NCI-H1105 (cell line): ENCODE measurements around the gene RGS1.

Experiments
- DNase-seq: peaks from one replicate; lab custom pipeline; 2025; lab: John Stamatoyannopoulos, UW

Gene RGS1

DNA sequence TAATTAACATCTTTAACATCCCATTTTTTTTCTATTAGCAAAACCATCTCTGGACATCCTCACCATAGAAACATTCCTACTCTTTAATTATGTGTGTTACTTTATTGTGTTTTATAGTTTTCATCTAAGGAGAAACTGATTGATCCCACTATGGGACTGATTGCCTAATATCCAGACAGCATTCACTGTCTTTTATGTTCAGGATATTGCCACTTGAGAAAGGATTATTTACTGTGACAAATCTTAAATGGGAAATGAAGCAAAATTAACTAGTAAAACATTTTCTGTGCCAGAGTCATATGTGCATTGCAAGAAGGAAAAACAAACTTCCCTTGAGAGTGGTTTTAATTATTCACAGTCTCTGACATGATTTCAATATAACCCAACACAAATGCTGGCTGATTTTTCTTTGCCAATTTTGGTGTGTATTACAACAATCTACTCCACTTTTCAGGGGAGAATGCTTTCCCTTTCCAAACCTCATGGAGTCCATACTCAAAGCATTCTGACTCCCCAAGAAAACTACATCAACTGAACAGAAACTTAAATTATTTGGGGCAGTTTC lies 44.6 kb downstream of the RGS1 start:
- DNase-seq = no peak

DNA sequence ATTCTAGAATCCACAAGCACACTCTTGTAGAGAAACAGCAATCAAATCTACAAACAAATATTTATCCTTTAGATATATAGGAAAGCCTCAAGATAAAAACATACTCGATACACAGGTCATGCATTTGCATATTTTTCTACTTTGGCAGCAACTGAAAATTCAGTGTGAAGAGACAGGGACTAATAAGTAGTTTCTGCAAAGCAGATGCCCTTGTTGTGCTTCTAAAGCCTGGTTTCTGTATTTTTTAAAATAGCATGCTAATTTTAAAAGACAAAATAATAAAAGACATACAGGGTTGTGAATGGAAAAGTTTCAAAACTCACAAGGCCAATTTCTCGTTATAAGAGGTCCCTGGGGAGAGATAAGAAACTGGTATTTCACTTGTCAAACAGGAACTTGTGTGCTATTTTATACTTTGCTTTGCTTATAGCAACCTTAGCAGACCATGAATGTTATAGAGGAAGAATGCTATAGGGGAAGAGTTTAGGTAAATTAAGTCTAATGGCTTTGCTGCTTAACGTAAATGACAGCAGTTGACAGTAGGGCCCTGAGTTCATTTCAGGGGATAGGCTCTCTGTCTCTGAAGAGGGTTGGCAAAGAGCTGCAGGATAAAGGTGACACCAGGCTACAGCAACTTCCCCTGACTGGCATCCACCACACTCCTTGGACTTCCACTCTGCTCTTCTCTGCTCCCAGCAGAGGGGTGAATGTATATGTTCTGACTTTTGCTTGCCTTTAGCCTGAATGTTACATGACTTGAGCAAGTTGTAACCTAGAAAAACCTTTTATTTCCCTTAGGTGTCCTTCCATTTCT lies 51.0 kb downstream of the RGS1 start:
- no peak for DNase-seq

DNA sequence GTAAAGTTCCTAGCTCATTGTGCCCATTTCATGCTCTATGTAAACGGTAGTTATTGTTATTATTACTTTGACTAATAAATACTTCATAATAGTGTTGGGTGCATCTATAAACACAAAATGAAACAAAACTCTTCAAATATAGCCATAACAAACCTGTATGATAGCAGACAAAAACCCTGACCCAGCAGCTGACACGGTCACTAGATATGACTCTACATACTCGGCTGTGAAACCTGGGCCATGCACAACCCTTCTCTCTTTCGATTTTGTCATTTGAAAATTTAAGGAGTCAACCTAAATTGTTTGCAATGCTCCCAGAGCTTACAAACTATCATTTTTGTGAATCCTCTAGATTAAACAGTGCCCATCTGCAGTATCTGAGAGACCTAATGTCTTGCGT lies 52.3 kb downstream of the RGS1 start:
- no peak for DNase-seq

DNA sequence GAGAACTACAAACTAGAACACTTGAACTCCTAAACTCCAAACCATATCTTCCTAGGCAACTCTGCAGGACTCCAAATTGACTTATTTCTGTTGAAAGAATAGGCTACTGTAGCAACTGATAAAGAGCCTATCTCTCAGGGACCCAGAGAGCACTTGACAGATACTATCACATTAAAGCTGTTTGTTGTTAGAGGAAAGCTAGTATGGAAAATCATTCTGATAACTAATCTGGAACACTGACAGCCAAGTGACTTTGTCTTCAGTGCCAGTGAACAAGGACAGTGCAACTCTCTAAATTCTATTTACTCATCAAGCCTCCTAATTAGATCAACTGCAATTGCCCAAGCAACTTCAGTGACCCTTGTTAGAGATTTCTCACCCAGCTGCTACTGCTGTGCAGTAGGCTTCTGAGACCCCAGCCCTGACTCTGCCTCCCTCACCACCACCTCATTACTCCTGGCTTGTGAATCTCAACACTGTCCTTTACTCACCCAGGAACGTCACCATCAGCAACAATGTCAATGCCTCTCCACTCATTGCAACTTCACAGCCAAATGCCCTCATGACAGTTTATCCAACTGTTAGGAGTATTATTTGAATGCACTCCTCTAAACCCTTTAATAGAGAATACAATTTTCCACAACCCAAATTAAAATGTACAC lies 53.0 kb downstream of the RGS1 start:
- no peak for DNase-seq

DNA sequence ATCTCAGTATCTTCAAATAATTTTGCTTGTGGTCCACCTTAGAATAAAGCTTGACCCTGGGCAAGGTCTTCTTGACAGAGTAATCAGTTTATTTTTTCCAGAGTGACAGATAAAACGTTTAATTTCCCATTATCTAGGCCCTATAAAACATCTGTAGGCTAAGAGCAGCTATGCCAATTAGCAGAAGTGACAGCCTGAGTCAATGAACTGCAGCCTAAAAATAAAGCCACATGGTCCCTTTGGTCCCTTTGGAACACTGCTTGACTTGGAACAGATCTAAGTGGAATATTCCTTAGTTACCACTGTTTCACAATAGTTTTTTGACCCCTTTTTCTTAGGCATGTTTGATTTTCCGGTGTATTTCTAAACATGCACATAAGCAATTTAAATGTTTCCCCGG lies 54.0 kb downstream of the RGS1 start:
- DNase-seq = no peak
